HFF-Myc (cell line): ENCODE data around the gene OR8D2.

Experiments
- DNase-seq: peaks from one replicate; pipeline ENCODE4 v3.0.0-alpha.2; 2011; ENCODE audit warnings: low read depth; ENCODE audit errors: extremely low read depth
- H3K4me3 ChIP-seq: replicated peaks from 2 replicates; pipeline ENCODE4 v1.5.1; 2011; ENCODE audit warnings: low read depth, mild to moderate bottlenecking, control low read depth, low read length
- TF ChIP-seq, protein P1 (sequence below): IDR thresholded peaks from 2 replicates; pipeline ENCODE4 v1.5.1; 2012; ENCODE audit warnings: mild to moderate bottlenecking, low read depth, low read length, control low read depth; ENCODE audit errors: missing control alignments

OR8D2 gene

DNA sequence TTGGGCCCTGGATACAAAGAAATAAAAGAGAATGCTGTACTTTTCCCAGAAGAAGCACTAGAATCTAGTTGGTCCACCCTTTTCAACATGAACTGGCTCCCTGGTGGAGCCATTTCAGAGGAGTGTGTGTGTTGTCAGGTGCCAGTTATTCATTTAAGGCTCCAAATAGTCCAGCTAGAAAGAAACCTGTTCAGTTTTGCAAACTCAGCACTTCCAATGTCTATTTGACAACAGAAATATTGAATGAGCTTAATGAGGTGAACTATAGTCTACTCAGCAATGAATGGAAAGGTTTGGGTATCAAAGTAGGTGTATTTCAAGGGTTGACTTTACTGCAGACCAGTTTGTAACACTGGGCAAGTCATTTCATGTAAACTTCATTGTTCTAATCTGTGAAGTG is 8.3 kb downstream of the OR8D2 start:
- no peak for DNase-seq
- TF ChIP-seq, protein P1, sequence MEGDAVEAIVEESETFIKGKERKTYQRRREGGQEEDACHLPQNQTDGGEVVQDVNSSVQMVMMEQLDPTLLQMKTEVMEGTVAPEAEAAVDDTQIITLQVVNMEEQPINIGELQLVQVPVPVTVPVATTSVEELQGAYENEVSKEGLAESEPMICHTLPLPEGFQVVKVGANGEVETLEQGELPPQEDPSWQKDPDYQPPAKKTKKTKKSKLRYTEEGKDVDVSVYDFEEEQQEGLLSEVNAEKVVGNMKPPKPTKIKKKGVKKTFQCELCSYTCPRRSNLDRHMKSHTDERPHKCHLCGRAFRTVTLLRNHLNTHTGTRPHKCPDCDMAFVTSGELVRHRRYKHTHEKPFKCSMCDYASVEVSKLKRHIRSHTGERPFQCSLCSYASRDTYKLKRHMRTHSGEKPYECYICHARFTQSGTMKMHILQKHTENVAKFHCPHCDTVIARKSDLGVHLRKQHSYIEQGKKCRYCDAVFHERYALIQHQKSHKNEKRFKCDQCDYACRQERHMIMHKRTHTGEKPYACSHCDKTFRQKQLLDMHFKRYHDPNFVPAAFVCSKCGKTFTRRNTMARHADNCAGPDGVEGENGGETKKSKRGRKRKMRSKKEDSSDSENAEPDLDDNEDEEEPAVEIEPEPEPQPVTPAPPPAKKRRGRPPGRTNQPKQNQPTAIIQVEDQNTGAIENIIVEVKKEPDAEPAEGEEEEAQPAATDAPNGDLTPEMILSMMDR, result no peak
- no peak overlapping the region for H3K4me3 ChIP-seq

DNA sequence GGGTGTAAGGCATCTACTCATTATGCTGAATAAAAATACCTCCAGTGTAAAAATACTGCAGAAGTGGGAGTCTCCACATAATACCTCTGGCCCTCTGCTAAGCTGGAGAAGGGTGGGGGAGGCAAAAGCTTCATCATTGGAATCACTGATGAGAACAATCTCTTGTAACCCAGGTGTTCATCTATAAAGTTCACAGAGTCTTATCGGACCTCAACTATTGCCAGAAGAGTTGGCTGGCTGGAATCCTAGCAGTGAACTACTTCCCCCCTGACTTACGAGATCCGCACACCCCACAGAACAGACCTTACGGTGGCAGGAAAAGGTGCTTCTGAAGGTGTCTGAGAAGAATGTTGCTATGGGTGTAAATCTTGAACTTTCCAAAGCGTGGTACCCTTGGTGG is 8.7 kb downstream of the OR8D2 start:
- TF ChIP-seq, protein P1, result no peak
- DNase-seq, result no peak
- no peak overlapping the region for H3K4me3 ChIP-seq

DNA sequence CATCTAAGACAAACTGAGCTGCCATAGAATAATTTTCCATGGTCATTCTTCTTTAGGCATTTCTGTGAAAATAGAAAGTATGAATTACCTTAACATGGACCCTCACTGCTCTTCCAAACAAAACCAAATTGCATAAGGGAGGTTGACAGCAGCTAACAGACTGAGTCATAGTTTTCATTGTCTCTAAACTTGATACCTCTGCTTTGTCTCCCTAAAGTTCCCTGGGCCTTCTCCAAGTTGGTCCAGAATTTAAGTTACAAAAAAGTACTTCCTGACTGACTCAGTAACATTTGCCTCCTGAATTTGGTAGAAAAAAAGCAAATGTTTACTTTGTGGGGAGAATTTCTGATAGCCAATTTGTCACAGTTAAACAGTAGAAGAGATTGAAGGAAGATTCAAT is 9.3 kb downstream of the OR8D2 start:
- H3K4me3 ChIP-seq, result no peak overlapping the region
- TF ChIP-seq, protein P1, result no peak
- no peak for DNase-seq

DNA sequence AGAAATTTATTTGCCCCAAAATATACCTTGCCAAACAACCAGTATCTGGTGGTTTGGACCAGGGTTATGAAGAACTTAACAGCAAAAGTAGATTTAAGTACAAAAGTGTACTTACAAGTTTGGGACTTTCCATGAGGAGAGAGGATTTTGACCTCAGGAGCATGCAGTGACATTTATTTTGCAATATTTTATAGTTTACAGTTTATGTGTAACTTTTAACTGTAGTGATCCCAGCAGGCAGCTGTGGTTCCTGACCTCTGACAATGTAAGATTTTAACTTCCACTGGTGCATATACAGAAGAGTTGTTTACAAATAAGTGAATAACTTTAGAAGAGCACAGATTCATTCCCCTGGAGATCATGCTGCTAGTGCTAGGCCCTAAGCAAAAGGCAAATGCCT is 12.9 kb downstream of the OR8D2 start:
- TF ChIP-seq, protein P1, result no peak

DNA sequence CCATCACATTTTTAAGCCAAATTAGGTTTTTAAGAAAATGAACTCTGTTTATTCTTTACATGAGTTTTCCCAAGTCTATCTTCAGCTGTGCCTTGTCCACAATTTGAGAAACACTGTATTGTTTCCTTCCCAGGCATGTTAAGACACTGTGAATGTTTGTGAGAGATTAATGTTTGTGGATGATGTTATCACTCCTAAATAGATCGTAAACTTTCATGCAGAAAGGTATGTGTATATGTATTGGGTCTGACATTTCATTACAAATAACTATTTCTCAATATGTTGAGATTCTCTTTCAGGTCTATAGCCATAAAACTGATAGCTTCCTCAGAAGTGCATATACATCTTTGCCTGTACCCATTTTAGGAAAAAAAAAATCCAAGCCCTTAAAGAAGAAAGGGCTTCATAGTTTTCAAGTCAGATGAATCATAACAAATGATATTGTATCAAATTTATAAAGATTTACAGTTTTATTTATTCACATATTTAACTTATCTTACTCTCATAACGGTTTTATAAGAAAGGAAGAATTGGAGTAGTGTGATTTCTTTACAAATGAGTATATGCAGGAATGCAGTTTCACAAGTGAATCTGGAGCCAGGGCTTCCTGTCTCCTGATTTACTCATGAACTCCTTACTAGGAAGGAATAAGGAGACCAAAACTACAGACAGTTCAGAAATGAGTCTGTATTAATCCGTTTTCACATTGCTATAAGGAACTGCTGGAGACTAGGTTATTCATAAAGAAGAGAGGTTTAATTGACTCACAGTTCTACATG is 17.5 kb downstream of the OR8D2 start:
- TF ChIP-seq, protein P1, result no peak
- DNase-seq, result no peak
- no peak overlapping the region for H3K4me3 ChIP-seq

More for the DNA sequence above, 12.9 kb downstream of the OR8D2 start:
- no peak overlapping the region for H3K4me3 ChIP-seq
- no peak for DNase-seq

DNA sequence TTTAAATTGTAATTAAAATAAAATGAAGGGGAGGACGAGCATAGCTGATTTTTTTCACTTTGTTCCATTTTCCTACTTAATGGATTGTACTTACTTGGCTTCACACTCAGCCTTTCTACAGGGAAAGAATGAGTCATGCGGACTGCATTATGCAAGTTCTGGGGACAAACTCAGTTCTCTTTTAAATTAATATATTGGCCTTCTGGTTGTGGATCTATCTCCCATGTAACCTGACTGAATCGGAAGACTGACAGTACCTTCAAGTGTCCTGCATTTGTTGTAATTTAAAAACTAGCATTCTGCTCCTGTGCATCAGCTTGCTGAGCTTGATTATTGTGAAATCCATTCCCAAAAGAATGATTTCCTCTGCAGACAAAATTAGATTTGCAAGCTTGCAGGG is 18.4 kb downstream of the OR8D2 start:
- DNase-seq, result no peak
- TF ChIP-seq, protein P1, result no peak
- H3K4me3 ChIP-seq, result no peak overlapping the region

DNA sequence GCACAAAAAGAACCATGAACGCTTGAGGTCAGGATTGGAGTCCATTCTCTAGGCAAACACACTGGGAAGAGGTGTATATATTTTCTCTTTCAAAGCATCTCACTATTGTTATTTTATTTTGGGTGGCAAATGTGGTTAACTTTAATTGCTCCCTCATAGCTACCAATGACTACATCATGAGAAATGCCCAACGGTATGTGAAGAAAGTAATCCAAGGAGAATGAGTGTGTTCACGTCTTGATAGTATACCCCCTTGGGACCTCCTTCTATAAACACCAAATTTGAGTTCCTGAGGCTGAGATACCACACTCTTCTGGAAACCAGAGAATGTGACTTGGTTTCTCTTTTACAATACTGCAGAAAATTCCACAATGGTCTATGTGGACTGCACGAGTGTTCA is 22.1 kb downstream of the OR8D2 start:
- no peak for DNase-seq
- H3K4me3 ChIP-seq, result no peak overlapping the region
- TF ChIP-seq, protein P1, result no peak
